HCT116 (cell line): ENCODE measurements around the gene HAUS8. TPM values are rescaled to one million over a fixed set of nuclear protein-coding genes. Genes with fewer than 3 reads are reported as not detected.

Source experiments
- ATAC-seq: fragments of 200-7000 bp; cut with Tn5 transposase; 2 replicates; pipeline ENCODE4 v1.9.1; 2020; ENCODE audit warnings: mild to moderate bottlenecking, moderate library complexity
- BruUV-seq: library from RNA; stranded (reverse); fragments of 400-500 nt; replicated peaks from 2 replicates; lab custom pipeline; 2021; lab: Mats Ljungman, UMichigan
- CTCF ChIA-PET: fragments of 300-600 bp; sonication (Branson Sonifier 250); formaldehyde crosslinking; loops from one replicate; lab custom pipeline; 2021; ENCODE audit warnings: antibody characterized with exemption; lab: Charles Lee
- POLR2A ChIA-PET: fragments of 300-600, 350-600 bp; sonication (Branson Sonifier 250); formaldehyde crosslinking; loops from one replicate; lab custom pipeline; 2021; ENCODE audit warnings: antibody characterized with exemption; lab: Charles Lee
- RAD21 ChIA-PET, 2 experiments: fragments of 300-600 bp; sonication (Branson Sonifier 250); formaldehyde crosslinking; loops; one replicate each; lab custom pipeline; 2023; ENCODE audit warnings: low total read pairs in 2 of 2; ENCODE audit not compliant: uncharacterized antibody in 2 of 2, unreplicated experiment in 2 of 2, low non-redundant PET in 1 of 2; lab: Charles Lee
- DNase-seq: peaks from one replicate; pipeline ENCODE4 v3.0.0-alpha.2; 2010; ENCODE audit warnings: low read depth, low spot score
- H2AFZ ChIP-seq: fragments of 200-600 bp; shearing (Covaris generic), sonication (generic); 2 replicates; pipeline ENCODE4 v1.6.1; 2017; ENCODE audit warnings: low read depth, mixed run types, mixed read lengths, antibody characterized with exemption, low read length; ENCODE audit not compliant: poor library complexity, severe bottlenecking
- H3K27ac ChIP-seq: 2 replicates; pipeline ENCODE4 v1.5.1; 2012; ENCODE audit warnings: low read depth, low read length
- H3K27me3 ChIP-seq: fragments of 200-600 bp; sonication (generic); 2 replicates; pipeline ENCODE4 v1.6.1; 2016; ENCODE audit warnings: mixed run types, low read length, mixed read lengths; ENCODE audit not compliant: insufficient read depth
- H3K36me3 ChIP-seq, 2 experiments: fragments of 200-500 bp in 1 of 2; fragments of 200-600 bp in 1 of 2; sonication (Bioruptor generic) in 1 of 2; sonication (generic) in 1 of 2; 2 replicates each; pipeline versions ENCODE4 v1.5.1 to v1.6.1; 2014 to 2016; ENCODE audit warnings: low read length in 2 of 2, inconsistent platforms in 1 of 2, mixed read lengths in 1 of 2, mixed run types in 1 of 2; ENCODE audit not compliant: insufficient read depth in 2 of 2, control insufficient read depth in 1 of 2
- H3K4me1 ChIP-seq, 2 experiments: fragments of 200-600 bp in 1 of 2; sonication (generic) in 1 of 2; 2 replicates each; pipeline versions ENCODE4 v1.5.1 to v1.6.1; 2012 to 2017; ENCODE audit warnings: low read length in 2 of 2, inconsistent platforms in 1 of 2, mild to moderate bottlenecking in 1 of 2, mixed read lengths in 1 of 2, mixed run types in 1 of 2, moderate library complexity in 1 of 2; ENCODE audit not compliant: insufficient read depth in 2 of 2, control insufficient read depth in 1 of 2
- H3K4me2 ChIP-seq: fragments of 200-600 bp; sonication (generic); 2 replicates; pipeline ENCODE4 v1.6.1; 2017; ENCODE audit warnings: mixed run types, low read length, mixed read lengths
- H3K4me3 ChIP-seq, 2 experiments: fragments of 200-600 bp in 1 of 2; sonication (generic) in 1 of 2; replicated peaks in 1 of 2; 2 replicates each; pipeline ENCODE4 v1.5.1; 2011 to 2016; ENCODE audit warnings: low read length in 2 of 2, control low read depth in 1 of 2, low read depth in 1 of 2, mild to moderate bottlenecking in 1 of 2, mixed read lengths in 1 of 2, mixed run types in 1 of 2
- H3K79me2 ChIP-seq: fragments of 200-600 bp; sonication (generic); 2 replicates; pipeline ENCODE4 v1.6.1; 2017; ENCODE audit warnings: mild to moderate bottlenecking, mixed run types, low read length, moderate library complexity, mixed read lengths; ENCODE audit not compliant: insufficient read depth
- H3K9ac ChIP-seq: fragments of 200-600 bp; sonication (generic); 2 replicates; pipeline ENCODE4 v1.6.1; 2016; ENCODE audit warnings: low read length, mixed read lengths
- H3K9me2 ChIP-seq: fragments of 200-600 bp; sonication (generic), shearing (Covaris generic); 2 replicates; pipeline ENCODE4 v1.6.1; 2017; ENCODE audit warnings: mixed run types, mild to moderate bottlenecking, moderate library complexity; ENCODE audit not compliant: insufficient read depth
- H3K9me3 ChIP-seq, 2 experiments: fragments of 200-500 bp in 1 of 2; fragments of 200-600 bp in 1 of 2; sonication (Bioruptor generic) in 1 of 2; sonication (generic) in 1 of 2; 2 replicates each; pipeline ENCODE4 v1.6.1; 2014 to 2017; ENCODE audit warnings: low read length in 2 of 2, mixed read lengths in 2 of 2, inconsistent platforms in 1 of 2, low read depth in 1 of 2, mild to moderate bottlenecking in 1 of 2, mixed run types in 1 of 2, moderate library complexity in 1 of 2; ENCODE audit not compliant: control insufficient read depth in 1 of 2, insufficient read depth in 1 of 2
- H4K20me1 ChIP-seq: fragments of 200-600 bp; sonication (generic), shearing (Covaris generic); 2 replicates; pipeline ENCODE4 v1.6.1; 2017; ENCODE audit warnings: mixed run types, mild to moderate bottlenecking, moderate library complexity; ENCODE audit not compliant: insufficient read depth
- CBX3 ChIP-seq: IDR thresholded peaks from 2 replicates; pipeline ENCODE4 v1.6.1; 2012; ENCODE audit warnings: low read depth
- CEBPB ChIP-seq: IDR thresholded peaks from 2 replicates; pipeline ENCODE4 v1.6.1; 2012; ENCODE audit warnings: low read depth
- EGR1 ChIP-seq: IDR thresholded peaks from 2 replicates; pipeline ENCODE4 v1.6.1; 2012; ENCODE audit warnings: low read depth
- ELF1 ChIP-seq: IDR thresholded peaks from 2 replicates; pipeline ENCODE4 v1.6.1; 2012; ENCODE audit warnings: low read depth, borderline replicate concordance
- EZH2 ChIP-seq: fragments of 200-600 bp; sonication (generic); IDR thresholded peaks from 2 replicates; pipeline ENCODE4 v1.6.1; 2017; ENCODE audit warnings: antibody characterized with exemption, mixed run types
- EZH2phosphoT487 ChIP-seq: fragments of 200-600 bp; IDR thresholded peaks from 2 replicates; pipeline ENCODE4 v1.6.1; 2018; ENCODE audit warnings: antibody characterized with exemption, borderline replicate concordance
- FOSL1 ChIP-seq: IDR thresholded peaks from 2 replicates; pipeline ENCODE4 v1.6.1; 2012; ENCODE audit warnings: low read depth
- JUND ChIP-seq: IDR thresholded peaks from 2 replicates; pipeline ENCODE4 v1.6.1; 2012
- POLR2A ChIP-seq: IDR thresholded peaks from 2 replicates; pipeline ENCODE4 v1.7.0; 2011; ENCODE audit warnings: borderline replicate concordance; ENCODE audit not compliant: insufficient read depth, insufficient read length; ENCODE audit errors: extremely low read depth
- POLR2AphosphoS5 ChIP-seq: IDR thresholded peaks from 2 replicates; pipeline ENCODE4 v1.6.1; 2011; ENCODE audit warnings: mild to moderate bottlenecking, low read depth, low read length, moderate library complexity
- RAD21 ChIP-seq: IDR thresholded peaks from 2 replicates; pipeline ENCODE4 v1.6.1; 2012; ENCODE audit warnings: low read depth, mild to moderate bottlenecking
- SP1 ChIP-seq: IDR thresholded peaks from 2 replicates; pipeline ENCODE4 v1.6.1; 2012; ENCODE audit warnings: low read depth
- SRF ChIP-seq: IDR thresholded peaks from 2 replicates; pipeline ENCODE4 v1.6.1; 2012; ENCODE audit warnings: low read depth
- YY1 ChIP-seq: IDR thresholded peaks from 2 replicates; pipeline ENCODE4 v1.6.1; 2011; ENCODE audit warnings: low read length, low read depth, moderate library complexity, mild to moderate bottlenecking; ENCODE audit not compliant: insufficient replicate concordance; ENCODE audit errors: extremely low read depth
- ZFX ChIP-seq: fragments of 450-650 bp; IDR thresholded peaks from 2 replicates; pipeline ENCODE4 v1.6.1; 2017
- intact Hi-C: fragments of 100-400 bp; cut with micrococcal nuclease; formaldehyde crosslinking; loops from 2 replicates; pipeline ENCODE4 v1.10.0; 2022
- total RNA-seq: library from RNA; stranded (reverse); gene quantifications from one replicate; pipeline ENCODE4 v1.2.1, GENCODE V29; 2021; ENCODE audit not compliant: unreplicated experiment
- TF ChIP-seq, protein P1 (sequence below): IDR thresholded peaks from 2 replicates; pipeline ENCODE4 v1.6.1; 2012
- TF ChIP-seq, protein P2 (sequence below), 3 experiments: fragments of 200-600 bp in 1 of 3; sonication (generic) in 1 of 3; IDR thresholded peaks in 2 of 3; conservative IDR thresholded peaks in 1 of 3; 2 replicates each; pipeline ENCODE4 v1.5.1; 2012 to 2017; ENCODE audit warnings: low read depth in 2 of 3, low read length in 2 of 3, antibody characterized with exemption in 1 of 3, borderline replicate concordance in 1 of 3, control low read depth in 1 of 3, mild to moderate bottlenecking in 1 of 3, mixed read lengths in 1 of 3, mixed run types in 1 of 3, moderate library complexity in 1 of 3; ENCODE audit not compliant: insufficient read depth in 1 of 3
- TF ChIP-seq, protein P3 (sequence below): IDR thresholded peaks from 2 replicates; pipeline ENCODE4 v1.6.1; 2011; ENCODE audit warnings: mild to moderate bottlenecking, low read length, moderate library complexity; ENCODE audit not compliant: insufficient replicate concordance; ENCODE audit errors: extremely low read depth
- TF ChIP-seq, protein P4 (sequence below): IDR thresholded peaks from 2 replicates; pipeline ENCODE4 v1.6.1; 2012; ENCODE audit warnings: low read depth
- TF ChIP-seq, protein P5 (sequence below): IDR thresholded peaks from 2 replicates; pipeline ENCODE4 v1.6.1; 2012

The HAUS8 gene
- total RNA-seq, 1 experiment from 2014 or later = 23.6 TPM

DNA sequence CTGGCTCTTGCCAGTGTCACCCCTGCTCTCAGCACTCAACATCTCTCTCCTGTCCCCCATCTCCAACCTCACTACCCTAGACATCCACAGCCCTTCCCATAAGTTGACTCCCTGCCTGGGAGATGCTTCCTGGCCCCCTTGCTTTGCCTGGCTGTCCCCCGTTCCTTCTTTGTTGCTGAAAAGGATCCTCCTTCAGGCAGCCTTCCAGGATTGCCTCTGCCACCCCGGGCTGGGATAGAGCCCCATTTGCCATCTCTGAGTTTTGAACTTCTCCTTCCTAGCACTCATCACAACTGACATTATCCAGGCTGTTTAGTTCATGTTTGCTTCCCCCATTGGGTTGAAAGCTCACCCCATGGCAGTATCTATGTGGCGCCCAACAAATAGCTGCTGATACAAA lies 68.7 kb downstream of the HAUS8 start:
- Histone ChIP-seq H3K27me3 (no peaks in the 10 kb centered on the region; the same call in 1 of the 2 replicates), H2AFZ (no peak overlapping the region), H3K36me3 (no peaks in the 10 kb centered on the region), H3K9me3 (no peaks in the 10 kb centered on the region), H3K9me2 (no peaks in the 10 kb centered on the region), H3K4me1 (no peaks in the 10 kb centered on the region), H3K27ac (no peak overlapping the region), H3K79me2 (no peaks in the 10 kb centered on the region), H4K20me1 (no peaks in the 10 kb centered on the region), H3K9ac (no peak overlapping the region), H3K4me3 (no peak overlapping the region), H3K4me2 (no peak overlapping the region)
- DNase-seq = no peak
- CTCF ChIA-PET = no interaction called here
- TF ChIP-seq YY1 = no peak
- TF ChIP-seq SRF = no peak
- TF ChIP-seq, protein P1, sequence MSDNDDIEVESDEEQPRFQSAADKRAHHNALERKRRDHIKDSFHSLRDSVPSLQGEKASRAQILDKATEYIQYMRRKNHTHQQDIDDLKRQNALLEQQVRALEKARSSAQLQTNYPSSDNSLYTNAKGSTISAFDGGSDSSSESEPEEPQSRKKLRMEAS = no peak
- TF ChIP-seq, protein P2, sequence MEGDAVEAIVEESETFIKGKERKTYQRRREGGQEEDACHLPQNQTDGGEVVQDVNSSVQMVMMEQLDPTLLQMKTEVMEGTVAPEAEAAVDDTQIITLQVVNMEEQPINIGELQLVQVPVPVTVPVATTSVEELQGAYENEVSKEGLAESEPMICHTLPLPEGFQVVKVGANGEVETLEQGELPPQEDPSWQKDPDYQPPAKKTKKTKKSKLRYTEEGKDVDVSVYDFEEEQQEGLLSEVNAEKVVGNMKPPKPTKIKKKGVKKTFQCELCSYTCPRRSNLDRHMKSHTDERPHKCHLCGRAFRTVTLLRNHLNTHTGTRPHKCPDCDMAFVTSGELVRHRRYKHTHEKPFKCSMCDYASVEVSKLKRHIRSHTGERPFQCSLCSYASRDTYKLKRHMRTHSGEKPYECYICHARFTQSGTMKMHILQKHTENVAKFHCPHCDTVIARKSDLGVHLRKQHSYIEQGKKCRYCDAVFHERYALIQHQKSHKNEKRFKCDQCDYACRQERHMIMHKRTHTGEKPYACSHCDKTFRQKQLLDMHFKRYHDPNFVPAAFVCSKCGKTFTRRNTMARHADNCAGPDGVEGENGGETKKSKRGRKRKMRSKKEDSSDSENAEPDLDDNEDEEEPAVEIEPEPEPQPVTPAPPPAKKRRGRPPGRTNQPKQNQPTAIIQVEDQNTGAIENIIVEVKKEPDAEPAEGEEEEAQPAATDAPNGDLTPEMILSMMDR (IDR thresholded peaks at IDR 0.05 in 2 of 3, conservative IDR thresholded peaks at IDR 0.05 in 1 of 3; ENCODE audit: borderline replicate concordance in 1 of 3, insufficient read depth in 1 of 3, low read depth in 2 of 3, low read length in 2 of 3) = no peak
- TF ChIP-seq, protein P3, sequence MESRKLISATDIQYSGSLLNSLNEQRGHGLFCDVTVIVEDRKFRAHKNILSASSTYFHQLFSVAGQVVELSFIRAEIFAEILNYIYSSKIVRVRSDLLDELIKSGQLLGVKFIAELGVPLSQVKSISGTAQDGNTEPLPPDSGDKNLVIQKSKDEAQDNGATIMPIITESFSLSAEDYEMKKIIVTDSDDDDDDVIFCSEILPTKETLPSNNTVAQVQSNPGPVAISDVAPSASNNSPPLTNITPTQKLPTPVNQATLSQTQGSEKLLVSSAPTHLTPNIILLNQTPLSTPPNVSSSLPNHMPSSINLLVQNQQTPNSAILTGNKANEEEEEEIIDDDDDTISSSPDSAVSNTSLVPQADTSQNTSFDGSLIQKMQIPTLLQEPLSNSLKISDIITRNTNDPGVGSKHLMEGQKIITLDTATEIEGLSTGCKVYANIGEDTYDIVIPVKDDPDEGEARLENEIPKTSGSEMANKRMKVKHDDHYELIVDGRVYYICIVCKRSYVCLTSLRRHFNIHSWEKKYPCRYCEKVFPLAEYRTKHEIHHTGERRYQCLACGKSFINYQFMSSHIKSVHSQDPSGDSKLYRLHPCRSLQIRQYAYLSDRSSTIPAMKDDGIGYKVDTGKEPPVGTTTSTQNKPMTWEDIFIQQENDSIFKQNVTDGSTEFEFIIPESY = no peak
- no peak for TF ChIP-seq ZFX
- TF ChIP-seq, protein P4, sequence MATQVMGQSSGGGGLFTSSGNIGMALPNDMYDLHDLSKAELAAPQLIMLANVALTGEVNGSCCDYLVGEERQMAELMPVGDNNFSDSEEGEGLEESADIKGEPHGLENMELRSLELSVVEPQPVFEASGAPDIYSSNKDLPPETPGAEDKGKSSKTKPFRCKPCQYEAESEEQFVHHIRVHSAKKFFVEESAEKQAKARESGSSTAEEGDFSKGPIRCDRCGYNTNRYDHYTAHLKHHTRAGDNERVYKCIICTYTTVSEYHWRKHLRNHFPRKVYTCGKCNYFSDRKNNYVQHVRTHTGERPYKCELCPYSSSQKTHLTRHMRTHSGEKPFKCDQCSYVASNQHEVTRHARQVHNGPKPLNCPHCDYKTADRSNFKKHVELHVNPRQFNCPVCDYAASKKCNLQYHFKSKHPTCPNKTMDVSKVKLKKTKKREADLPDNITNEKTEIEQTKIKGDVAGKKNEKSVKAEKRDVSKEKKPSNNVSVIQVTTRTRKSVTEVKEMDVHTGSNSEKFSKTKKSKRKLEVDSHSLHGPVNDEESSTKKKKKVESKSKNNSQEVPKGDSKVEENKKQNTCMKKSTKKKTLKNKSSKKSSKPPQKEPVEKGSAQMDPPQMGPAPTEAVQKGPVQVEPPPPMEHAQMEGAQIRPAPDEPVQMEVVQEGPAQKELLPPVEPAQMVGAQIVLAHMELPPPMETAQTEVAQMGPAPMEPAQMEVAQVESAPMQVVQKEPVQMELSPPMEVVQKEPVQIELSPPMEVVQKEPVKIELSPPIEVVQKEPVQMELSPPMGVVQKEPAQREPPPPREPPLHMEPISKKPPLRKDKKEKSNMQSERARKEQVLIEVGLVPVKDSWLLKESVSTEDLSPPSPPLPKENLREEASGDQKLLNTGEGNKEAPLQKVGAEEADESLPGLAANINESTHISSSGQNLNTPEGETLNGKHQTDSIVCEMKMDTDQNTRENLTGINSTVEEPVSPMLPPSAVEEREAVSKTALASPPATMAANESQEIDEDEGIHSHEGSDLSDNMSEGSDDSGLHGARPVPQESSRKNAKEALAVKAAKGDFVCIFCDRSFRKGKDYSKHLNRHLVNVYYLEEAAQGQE = no peak
- TF ChIP-seq CEBPB = no peak
- no peak for TF ChIP-seq EZH2
- TF ChIP-seq CBX3 = no peak
- no peak for TF ChIP-seq EGR1
- no peak for TF ChIP-seq SP1
- no peak for TF ChIP-seq JUND
- TF ChIP-seq RAD21 = no peak
- no peak for TF ChIP-seq EZH2phosphoT487
- TF ChIP-seq, protein P5, sequence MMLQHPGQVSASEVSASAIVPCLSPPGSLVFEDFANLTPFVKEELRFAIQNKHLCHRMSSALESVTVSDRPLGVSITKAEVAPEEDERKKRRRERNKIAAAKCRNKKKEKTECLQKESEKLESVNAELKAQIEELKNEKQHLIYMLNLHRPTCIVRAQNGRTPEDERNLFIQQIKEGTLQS = no peak
- TF ChIP-seq FOSL1 = no peak
- no peak for TF ChIP-seq POLR2AphosphoS5
- no peak for TF ChIP-seq POLR2A
- no peak for TF ChIP-seq ELF1
- POLR2A ChIA-PET = no interaction called here
- no TSS peak for BruUV-seq
- RAD21 ChIA-PET = no interaction called here
- intact Hi-C loops = no loop called here
- no peak for ATAC-seq
